ES-I3 (cell line): ENCODE results near the gene ZMIZ2.

Experiments used
- H3K36me3 ChIP-seq: 2 replicates; pipeline ENCODE4 v1.6.1; 2013; ENCODE audit warnings: mild to moderate bottlenecking, low read length, control low read depth, moderate library complexity; ENCODE audit not compliant: insufficient read depth
- H3K4me1 ChIP-seq: 2 replicates; pipeline ENCODE4 v1.6.1; 2013; ENCODE audit warnings: mild to moderate bottlenecking, control low read depth, low read length; ENCODE audit not compliant: insufficient read depth
- H3K9ac ChIP-seq: 2 replicates; pipeline ENCODE4 v1.6.1; 2013; ENCODE audit warnings: low read depth, mild to moderate bottlenecking, low read length, moderate library complexity
- H3K9me3 ChIP-seq: 2 replicates; pipeline ENCODE4 v1.6.1; 2013; ENCODE audit warnings: mild to moderate bottlenecking, low read length, moderate library complexity; ENCODE audit not compliant: control insufficient read depth, insufficient read depth

Gene ZMIZ2

DNA sequence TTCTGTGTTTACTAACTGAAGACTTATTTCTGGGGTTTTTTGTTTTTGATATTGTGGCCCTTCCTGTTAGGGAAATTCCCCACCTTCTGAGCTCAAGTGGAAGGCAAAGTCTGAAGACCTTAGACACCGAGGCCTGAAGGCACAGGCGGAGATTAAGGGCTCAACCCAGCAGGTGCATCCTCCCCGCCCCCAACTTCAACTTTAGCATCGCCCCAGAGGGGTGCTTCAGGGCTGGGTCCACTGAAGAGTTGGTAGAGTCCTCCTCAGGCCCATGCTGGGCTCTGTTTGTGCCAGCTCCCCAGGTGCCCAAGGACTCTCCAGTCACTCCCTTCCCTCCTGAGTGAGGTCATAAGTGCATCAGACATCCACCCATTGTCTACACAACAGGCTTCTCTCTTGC lies 38.4 kb downstream of the ZMIZ2 start:
- Histone ChIP-seq H3K9me3 (no peaks in the 10 kb centered on the region), H3K9ac (no peak overlapping the region), H3K4me1 (no peaks in the 10 kb centered on the region), H3K36me3 (no peaks in the 10 kb centered on the region)

DNA sequence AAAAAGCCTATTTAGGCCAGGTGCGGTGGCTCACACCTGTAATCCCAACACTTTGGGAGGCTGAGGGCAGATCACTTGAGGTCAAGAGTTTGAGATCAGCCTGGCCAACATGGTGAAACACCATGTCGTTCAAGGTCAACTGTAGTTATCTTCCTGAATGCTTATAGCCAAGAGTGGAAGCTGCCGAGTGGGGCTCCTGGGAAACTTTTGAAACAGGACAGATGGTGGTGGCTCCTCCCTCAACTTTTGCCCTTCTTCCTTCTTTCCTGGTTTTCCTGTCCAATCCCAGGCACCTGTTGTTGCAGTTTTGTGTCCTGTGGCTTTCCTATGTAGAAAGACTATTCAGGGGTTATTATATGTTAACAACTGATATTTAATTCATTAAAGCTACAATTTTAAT lies 39.1 kb downstream of the ZMIZ2 start:
- H3K4me1 ChIP-seq, result no peaks in the 10 kb centered on the region

DNA sequence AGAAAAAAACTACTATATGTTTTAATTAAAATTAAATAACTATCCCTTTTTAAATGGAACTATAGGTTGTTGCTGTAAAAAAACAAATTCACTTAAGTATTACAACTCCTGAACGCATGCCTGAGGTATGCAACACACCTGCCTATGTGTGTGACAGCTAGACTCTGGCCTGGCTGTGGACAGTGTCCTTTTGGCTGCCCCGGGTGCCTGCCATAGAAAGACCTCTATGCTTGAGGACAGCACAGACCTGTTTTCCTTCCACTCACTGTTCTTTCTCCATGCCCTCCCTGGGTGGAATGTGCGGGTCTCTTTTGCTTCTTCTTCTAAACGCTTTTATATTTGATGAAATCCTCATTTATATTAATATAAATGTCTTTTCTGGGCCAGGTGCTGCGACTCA lies 41.3 kb downstream of the ZMIZ2 start:
- Histone ChIP-seq H3K36me3 (no peaks in the 10 kb centered on the region), H3K9ac (no peak overlapping the region), H3K9me3 (no peaks in the 10 kb centered on the region), H3K4me1 (no peaks in the 10 kb centered on the region)

More for the DNA sequence above, 39.1 kb downstream of the ZMIZ2 start:
- no peaks in the 10 kb centered on the region for H3K9me3 ChIP-seq
- H3K36me3 ChIP-seq, result no peaks in the 10 kb centered on the region
- H3K9ac ChIP-seq, result no peak overlapping the region

DNA sequence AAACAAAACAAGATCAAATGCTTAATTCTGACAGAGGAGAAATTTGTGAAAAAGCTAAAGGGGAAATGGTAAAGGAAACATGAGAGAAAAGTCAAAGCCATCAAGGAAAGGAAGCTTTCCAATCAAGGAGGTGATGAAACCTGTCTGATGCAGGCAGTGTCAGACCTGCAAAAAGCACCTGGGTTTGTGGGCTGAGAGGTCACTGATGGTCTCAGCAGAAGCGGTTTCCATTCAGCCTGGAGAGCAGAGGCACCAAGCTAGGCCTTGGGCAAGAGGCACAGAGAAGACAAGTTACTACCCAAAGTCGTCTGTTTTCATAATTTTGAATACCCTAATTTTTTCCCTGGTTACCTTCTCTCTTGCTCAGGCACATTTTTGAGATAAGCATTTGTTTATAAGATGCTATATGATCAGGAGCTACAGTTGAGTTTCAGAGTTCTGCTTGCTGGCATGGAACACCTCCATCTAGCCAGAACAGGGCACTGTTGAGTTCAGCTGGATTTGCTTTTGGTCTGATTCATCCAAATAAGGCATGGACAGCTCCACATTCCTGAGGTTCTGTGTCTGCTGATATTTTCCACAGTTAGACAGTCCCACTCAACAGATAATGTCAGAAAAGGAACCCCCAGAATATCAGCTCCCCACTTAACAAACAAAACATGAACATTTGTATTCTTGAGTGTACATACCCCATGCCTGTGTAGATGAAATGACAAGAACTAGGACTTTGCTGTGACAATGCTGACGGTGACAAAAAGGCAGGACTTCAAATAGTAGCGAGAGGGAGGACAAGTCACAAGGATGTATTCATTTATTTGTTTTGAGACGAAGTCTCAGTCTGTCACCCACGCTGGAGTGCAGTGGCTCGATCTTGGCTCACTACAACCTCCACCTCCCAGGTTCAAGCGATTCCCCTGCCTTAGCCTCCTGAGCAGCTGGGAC lies 42.9 kb downstream of the ZMIZ2 start:
- H3K36me3 ChIP-seq, result no peaks in the 10 kb centered on the region
- H3K4me1 ChIP-seq, result no peaks in the 10 kb centered on the region
- H3K9me3 ChIP-seq, result no peaks in the 10 kb centered on the region
- no peak overlapping the region for H3K9ac ChIP-seq

DNA sequence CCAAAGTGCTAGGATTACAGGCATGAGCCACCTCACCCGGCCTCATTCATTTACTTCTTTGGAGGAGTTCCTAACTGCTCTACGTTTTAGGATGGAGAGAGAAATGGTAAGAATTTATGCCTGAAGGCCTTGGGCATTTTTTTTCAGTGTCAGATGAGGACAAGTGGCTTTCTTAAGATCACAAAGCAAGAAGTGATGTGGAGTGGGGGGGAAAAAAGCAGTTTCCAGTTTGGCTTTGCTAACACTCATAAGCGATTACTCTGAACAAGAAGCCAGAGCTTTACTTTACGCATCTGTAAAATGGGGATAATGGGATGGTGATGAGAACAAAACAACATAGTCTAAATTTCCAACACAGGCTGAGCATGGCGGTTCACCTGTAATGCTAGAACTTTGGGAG lies 45.3 kb downstream of the ZMIZ2 start:
- no peak overlapping the region for H3K9ac ChIP-seq
- no peaks in the 10 kb centered on the region for H3K9me3 ChIP-seq
- peaks cover 7% of the 10 kb centered on the region for H3K36me3 ChIP-seq
- peaks cover 6% of the 10 kb centered on the region for H3K4me1 ChIP-seq

DNA sequence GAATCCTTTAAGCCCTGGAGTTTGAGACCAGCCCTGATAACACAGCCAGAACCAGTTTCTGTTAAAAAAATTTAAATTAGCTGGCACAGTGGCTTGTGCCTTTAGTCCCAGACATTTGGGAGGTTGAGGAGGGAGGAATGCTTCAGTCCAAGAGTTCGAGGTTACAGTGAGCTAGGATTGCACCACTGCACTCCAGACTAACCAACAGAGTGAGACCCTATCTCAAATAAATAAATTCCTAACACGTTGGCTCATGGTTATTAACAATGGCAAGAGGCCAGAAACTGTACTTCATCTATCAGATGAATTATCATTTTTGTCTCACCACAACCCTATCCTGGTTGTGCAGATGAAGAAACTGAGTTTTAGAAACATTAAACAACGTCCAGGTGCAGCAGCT lies 45.7 kb downstream of the ZMIZ2 start:
- Histone ChIP-seq H3K9me3 (no peaks in the 10 kb centered on the region), H3K36me3 (peaks cover 8% of the 10 kb centered on the region), H3K9ac (no peak overlapping the region), H3K4me1 (peaks cover 8% of the 10 kb centered on the region)

DNA sequence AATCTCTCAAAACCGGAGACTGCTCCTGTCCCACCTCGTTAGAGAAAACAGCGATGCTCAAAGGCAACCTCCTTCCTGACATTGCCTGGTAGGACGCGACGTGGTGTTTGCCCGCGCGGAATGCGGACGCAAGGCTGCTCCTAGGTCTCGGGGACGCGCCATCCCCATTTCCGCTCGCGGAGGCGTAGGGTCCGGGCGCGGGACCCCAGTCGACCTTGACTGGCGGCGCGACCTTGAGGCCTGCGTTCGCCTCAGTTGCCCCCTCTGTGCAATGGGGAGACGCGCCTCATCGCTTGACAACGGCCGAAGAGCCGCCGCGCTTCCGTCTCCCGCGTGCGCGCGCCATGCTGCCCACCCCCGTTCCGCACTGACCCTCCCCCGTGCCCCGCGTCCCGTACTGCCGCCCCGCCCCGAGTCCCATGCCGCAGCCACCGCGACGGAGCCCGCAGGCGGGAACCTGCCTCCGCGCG lies 47.4 kb downstream of the ZMIZ2 start:
- H3K4me1 ChIP-seq, result peaks cover 8% of the 10 kb centered on the region
- H3K36me3 ChIP-seq, result peaks cover 23% of the 10 kb centered on the region
- H3K9ac ChIP-seq, result peak overlapping the region; percentile 97
- no peaks in the 10 kb centered on the region for H3K9me3 ChIP-seq

DNA sequence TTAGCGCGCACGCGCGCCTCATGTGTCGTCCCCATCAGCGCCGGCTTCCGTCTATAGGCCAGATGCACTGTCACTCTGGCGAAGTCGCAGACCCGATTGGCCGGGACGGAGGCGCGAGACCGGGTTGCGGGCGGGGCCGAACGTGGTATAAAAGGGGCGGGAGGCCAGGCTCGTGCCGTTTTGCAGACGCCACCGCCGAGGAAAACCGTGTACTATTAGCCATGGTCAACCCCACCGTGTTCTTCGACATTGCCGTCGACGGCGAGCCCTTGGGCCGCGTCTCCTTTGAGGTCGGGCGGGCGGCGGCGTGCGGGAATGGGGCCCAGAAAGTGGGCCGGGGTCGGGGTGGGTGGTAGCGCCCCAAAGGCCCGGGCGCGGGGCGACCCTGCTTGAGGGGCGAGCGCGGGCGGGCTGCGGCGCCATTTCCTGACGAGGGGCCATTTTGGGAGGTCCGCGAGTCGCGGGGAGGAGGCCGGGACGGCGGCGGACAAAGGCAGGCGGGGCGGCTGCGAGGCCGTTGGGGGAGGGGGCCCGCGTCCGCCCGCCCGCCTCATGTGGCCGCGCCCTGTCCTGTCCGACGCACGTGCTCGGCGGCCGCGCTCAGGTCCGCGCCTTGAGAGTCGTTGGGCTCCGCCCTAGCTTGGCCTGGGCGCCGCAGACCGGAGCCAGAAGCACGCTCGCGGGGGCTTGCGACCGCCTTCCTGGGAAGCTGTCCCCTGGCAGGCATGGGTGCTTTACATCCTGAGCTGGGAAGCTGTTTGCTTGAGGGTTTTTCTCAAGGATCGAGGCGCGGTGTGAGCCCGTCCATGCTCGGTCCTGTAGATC lies 48.1 kb downstream of the ZMIZ2 start, which contains the start of gene PPIA:
TSS of gene PPIA (plus strand) at position 178 of the 825 bp plus-strand sequence. CDS start at position 222, 44 bp downstream.
- no peaks in the 10 kb centered on the region for H3K9me3 ChIP-seq
- peaks cover 28% of the 10 kb centered on the region for H3K36me3 ChIP-seq
- H3K4me1 ChIP-seq, result peaks cover 8% of the 10 kb centered on the region
- H3K9ac ChIP-seq, result peak within 1 kb of the TSS; percentile 97

DNA sequence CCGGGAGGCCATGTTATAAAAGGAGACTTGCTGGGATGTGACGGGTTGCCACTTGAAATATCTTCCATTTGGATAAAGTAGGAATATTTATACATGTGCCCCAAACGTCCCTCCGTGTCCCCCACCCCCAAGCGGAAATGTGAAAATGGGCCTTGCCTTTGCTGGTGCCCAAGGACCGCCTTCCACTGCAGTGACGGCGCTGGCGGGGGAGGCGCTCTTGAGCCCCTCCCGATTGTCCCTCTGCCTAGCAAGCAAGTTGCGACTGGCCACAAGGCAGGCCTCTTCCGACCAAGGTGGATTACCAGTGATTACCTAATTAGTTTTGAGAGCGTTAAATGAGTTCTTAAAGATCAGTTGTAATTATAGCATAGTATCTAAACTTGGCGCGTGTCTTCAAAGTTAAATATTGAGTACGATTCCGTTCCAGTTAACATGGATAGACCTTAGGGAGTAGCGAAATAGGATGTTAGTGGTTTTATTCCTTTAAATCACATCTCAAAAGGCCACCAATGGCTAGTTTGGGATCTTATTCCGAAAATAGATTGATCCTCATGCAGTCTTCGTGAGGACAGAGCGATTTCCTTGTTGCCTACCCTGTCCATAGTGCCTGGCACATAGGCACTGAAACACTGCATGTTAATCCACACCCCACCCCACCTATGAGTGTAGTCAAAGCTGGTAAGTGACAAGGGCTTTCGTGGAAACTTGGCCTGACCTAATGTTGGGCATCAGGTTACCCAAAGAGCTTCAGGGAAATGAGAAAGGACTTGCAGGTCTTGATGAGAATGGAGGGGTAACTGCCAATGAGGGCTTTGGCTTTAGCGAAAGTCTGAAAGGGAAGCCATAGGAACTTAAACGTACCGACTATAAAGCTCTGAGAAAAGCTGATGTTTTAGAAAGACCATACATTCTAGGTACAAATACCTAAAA lies 48.9 kb downstream of the ZMIZ2 start:
- peaks cover 35% of the 10 kb centered on the region for H3K36me3 ChIP-seq
- no peaks in the 10 kb centered on the region for H3K9me3 ChIP-seq
- peaks cover 8% of the 10 kb centered on the region for H3K4me1 ChIP-seq
- H3K9ac ChIP-seq, result peak overlapping the region; percentile 77

DNA sequence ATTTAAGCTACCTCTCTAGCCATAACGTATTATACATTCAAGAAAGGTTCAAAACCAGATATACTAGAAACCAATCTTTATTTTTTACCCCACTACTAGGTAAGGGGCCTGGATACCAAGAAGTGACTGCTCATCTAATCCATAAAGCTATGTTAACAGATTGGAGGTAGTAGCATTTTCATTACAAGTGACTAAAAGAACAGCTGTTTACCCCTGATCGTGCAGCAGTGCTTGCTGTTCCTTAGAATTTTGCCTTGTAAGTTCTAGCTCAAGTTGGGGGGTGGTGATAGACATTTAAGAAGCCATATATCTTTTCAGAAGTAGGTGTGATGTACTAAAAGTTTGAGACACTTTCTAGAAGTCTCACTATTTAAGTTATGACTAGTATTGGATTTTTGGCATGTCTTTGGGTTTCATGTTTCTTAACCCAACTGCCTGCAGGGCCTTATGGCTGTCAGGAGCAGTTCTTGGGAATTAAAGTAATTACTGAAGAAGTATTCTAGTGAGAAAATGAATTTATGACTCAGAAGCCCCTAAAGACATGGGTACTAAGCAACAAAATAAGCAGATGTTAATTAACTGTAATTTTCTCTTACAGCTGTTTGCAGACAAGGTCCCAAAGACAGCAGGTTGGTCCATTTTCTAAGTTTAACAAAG lies 50.1 kb downstream of the ZMIZ2 start:
- Histone ChIP-seq H3K36me3 (peaks cover 39% of the 10 kb centered on the region), H3K9ac (peak overlapping the region; percentile 77)

DNA sequence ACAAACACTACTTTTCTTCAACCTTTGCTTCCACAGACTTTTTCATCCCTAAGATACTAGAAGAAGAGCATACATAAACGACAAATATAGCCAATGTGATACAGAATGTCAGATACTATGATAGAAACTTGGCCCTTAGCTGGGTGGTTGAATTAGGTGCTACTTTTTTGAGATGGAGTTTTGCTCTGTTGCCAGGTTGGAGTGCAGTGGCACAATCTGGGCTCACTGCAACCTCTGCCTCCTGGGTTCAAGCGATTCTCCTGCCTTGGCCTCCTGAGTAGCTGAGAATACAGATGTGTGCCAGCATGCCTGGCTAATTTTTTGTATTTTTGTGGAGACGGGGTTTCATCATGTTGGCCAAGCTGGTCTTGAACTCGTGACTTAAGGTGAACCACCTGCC lies 51.3 kb downstream of the ZMIZ2 start:
- peaks cover 8% of the 10 kb centered on the region for H3K4me1 ChIP-seq
- H3K9me3 ChIP-seq, result no peaks in the 10 kb centered on the region
- H3K9ac ChIP-seq, result no peak overlapping the region
- peaks cover 39% of the 10 kb centered on the region for H3K36me3 ChIP-seq

More for the DNA sequence above, 50.1 kb downstream of the ZMIZ2 start:
- Histone ChIP-seq H3K9me3 (no peaks in the 10 kb centered on the region), H3K4me1 (peaks cover 8% of the 10 kb centered on the region)

DNA sequence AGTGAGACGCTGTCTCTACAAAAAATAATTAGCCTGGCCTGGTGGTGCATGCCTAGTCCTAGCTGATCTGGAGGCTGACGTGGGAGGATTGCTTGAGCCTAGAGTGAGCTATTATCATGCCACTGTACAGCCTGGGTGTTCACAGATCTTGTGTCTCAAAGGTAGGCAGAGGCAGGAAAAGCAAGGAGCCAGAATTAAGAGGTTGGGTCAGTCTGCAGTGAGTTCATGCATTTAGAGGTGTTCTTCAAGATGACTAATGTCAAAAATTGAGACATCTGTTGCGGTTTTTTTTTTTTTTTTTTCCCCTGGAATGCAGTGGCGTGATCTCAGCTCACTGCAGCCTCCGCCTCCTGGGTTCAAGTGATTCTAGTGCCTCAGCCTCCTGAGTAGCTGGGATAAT lies 53.2 kb downstream of the ZMIZ2 start:
- Histone ChIP-seq H3K4me1 (peaks cover 8% of the 10 kb centered on the region), H3K36me3 (peaks cover 39% of the 10 kb centered on the region), H3K9me3 (no peaks in the 10 kb centered on the region), H3K9ac (no peak overlapping the region)

DNA sequence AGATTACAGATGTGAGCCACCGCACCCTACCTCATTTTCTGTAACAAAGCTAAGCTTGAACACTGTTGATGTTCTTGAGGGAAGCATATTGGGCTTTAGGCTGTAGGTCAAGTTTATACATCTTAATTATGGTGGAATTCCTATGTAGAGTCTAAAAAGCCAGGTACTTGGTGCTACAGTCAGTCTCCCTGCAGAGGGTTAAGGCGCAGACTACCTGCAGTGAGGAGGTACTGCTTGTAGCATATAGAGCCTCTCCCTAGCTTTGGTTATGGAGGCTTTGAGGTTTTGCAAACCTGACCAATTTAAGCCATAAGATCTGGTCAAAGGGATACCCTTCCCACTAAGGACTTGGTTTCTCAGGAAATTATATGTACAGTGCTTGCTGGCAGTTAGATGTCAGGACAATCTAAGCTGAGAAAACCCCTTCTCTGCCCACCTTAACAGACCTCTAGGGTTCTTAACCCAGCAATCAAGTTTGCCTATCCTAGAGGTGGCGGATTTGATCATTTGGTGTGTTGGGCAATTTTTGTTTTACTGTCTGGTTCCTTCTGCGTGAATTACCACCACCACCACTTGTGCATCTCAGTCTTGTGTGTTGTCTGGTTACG lies 53.9 kb downstream of the ZMIZ2 start:
- H3K9ac ChIP-seq, result no peak overlapping the region
- no peaks in the 10 kb centered on the region for H3K9me3 ChIP-seq
- peaks cover 8% of the 10 kb centered on the region for H3K4me1 ChIP-seq
- peaks cover 38% of the 10 kb centered on the region for H3K36me3 ChIP-seq
